ENCODE data around the gene EFL1.
"Not testable (repeated sequence)": the region's sequence is repeated elsewhere in the genome, so short reads cannot be mapped to it uniquely, and the experiment has no call there.

Gene EFL1

GRCh38 chr15:82262422-82263026 is at the start of gene EFL1, which contains the start of gene SAXO2:
EFL1 (minus strand) TSS chr15:82262734; CDS start chr15:82261778, 956 bp downstream.
SAXO2 (plus strand) TSS chr15:82262818; CDS start chr15:82262880, 62 bp downstream.
- peak within 1 kb of the TSS; percentile 88 for H3K4me3 ChIP-seq (ENCODE audit: low read depth, low read length)
- TF ChIP-seq CTCF (conservative IDR thresholded peaks at IDR 0.05; ENCODE audit: low read depth, low read length), result no peak

DNA sequence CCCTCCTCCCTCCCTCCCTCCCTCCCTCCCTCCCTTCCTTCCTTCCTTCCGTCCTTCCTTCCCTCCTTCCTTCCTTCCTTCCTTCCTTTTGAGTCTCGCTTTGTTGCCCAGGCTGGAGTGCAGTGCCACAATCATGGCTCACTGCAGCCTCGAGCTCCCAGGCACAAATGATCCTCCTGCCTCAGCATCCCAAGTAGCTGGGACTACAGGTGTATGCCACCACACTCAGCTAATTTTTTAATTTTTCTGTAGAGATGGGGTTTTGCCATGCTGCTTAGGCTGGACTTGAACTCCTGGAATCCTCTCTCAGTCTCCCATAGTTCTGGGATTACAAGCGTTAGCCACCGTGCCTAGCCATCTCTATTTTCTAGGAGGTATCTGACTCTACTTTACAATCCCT is 48.8 kb upstream of the EFL1 start:
- H3K4me3 ChIP-seq (ENCODE audit: low read depth, low read length); DNase-seq (ENCODE audit: low read depth): not testable (repeated sequence)

More at GRCh38 chr15:82262422-82263026, at the start of gene EFL1, which contains the start of gene SAXO2:
- DNase-seq (ENCODE audit: low read depth), result peak; percentile 79

GRCh38 chr15:82309802-82310201 is 47.3 kb upstream of the EFL1 start:
- DNase-seq (ENCODE audit: low read depth), result no peak
- TF ChIP-seq CTCF (conservative IDR thresholded peaks at IDR 0.05; ENCODE audit: low read depth, low read length), result no peak

DNA sequence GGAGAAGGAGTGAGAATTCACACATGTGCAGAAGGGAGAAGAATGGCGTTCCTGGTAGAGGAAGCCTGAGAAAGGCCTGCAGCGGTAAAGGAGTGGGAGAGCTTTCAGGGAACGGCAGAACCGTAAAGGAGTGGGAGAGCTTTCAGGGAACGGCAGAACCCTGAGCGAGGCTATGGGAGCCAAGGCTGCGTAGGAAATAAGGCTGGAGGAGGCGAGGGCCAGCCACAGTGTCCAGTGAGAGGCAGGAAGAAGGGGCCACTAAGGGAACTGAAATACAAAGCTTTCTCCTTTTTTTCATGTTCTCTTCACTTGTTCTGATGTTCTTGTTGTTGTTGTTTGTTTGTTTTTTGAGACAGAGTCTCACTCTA is 45.2 kb upstream of the EFL1 start:
- DNase-seq (ENCODE audit: low read depth), result no peak
- no peak for TF ChIP-seq CTCF (conservative IDR thresholded peaks at IDR 0.05; ENCODE audit: low read depth, low read length)
- H3K4me3 ChIP-seq (ENCODE audit: low read depth, low read length), result no peak overlapping the region

More at GRCh38 chr15:82309802-82310201, 47.3 kb upstream of the EFL1 start:
- no peak overlapping the region for H3K4me3 ChIP-seq (ENCODE audit: low read depth, low read length)

DNA sequence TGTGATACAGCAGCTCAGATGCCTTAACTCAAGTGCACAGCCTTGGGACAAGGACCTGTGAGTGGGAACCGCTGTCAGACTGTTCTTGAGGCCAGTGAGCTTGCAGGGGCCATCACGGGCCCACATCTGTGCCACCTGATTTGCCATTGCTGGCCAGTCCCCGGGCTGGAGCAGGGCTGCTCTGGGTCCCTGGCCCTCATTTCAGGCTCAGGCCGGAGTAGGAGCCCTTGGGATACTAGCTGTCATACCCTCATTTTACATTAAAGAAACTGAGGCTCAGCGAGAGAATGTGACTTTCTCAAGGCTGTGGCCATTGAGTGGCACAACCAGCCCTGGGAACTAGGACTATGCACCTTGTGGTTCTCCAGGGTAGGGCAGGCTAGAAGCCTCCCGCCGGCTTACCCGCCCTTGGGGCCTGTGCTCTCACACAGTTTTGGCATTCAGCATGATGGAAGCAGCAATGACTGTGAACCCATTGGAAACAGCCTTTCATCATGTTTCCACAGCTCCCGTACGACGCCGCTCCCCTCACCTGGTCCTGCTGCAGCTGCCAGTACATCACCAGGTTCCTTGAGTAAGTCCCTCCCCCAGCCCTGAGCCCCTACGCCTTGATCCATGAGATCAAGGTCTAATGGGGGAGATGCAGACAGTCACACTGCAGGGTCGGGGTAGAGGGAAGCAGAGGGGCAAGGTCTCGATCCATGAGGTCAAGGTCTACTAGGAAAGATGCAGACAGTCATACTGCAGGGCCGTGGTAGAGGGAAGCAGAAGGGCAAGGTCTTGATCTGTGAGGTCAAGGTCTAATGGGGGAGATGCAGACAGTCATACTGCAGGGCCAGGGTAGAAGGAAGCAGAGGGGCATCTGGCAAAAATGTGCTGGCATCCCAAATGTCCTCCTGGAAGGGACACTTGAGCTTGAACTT is 44.5 kb upstream of the EFL1 start:
- no peak overlapping the region for H3K4me3 ChIP-seq (ENCODE audit: low read depth, low read length)
- no peak for DNase-seq (ENCODE audit: low read depth)
- no peak for TF ChIP-seq CTCF (conservative IDR thresholded peaks at IDR 0.05; ENCODE audit: low read depth, low read length)

GRCh38 chr15:82305621-82306048 is 43.1 kb upstream of the EFL1 start:
- DNase-seq (ENCODE audit: low read depth), result no peak
- no peak for TF ChIP-seq CTCF (conservative IDR thresholded peaks at IDR 0.05; ENCODE audit: low read depth, low read length)
- no peak overlapping the region for H3K4me3 ChIP-seq (ENCODE audit: low read depth, low read length)

DNA sequence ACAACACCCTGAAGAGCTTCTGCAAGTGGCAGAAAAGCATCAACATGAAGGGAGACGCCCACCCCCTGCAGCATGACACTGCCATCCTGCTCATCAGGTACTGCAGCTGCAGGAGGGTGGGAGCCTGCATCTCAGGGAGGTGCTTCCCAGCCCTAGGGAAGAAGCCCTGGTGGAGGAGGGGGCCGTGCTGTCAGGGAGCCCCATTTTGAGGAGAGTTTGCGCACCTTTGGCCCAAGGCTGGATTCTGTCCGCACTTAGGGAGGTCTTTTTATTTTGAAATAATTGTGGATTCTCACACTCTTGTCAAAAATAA is 42.2 kb upstream of the EFL1 start:
- H3K4me3 ChIP-seq (ENCODE audit: low read depth, low read length), result no peak overlapping the region
- no peak for DNase-seq (ENCODE audit: low read depth)
- no peak for TF ChIP-seq CTCF (conservative IDR thresholded peaks at IDR 0.05; ENCODE audit: low read depth, low read length)

Data from choroid plexus epithelial cell (primary cell).